Activated naive CD4-positive, alpha-beta T cell treated with anti-CD3 and anti-CD28 coated beads, Interleukin-2, amount 50 U/mL, for 24 hours (primary cell): ENCODE data around the gene MYH7B.

Experiments used
- H3K27ac Mint-ChIP-seq: one replicate; pipeline ENCODE4 v1.8.0; 2021; ENCODE audit warnings: mild to moderate bottlenecking, mixed read lengths
- H3K27me3 Mint-ChIP-seq: one replicate; pipeline ENCODE4 v1.8.0; 2021; ENCODE audit warnings: mixed read lengths
- H3K36me3 Mint-ChIP-seq: one replicate; pipeline ENCODE4 v1.8.0; 2021; ENCODE audit warnings: mixed read lengths
- H3K4me1 Mint-ChIP-seq: one replicate; pipeline ENCODE4 v1.8.0; 2021; ENCODE audit warnings: mixed read lengths
- H3K4me3 Mint-ChIP-seq: one replicate; pipeline ENCODE4 v1.8.0; 2021; ENCODE audit warnings: mild to moderate bottlenecking, mixed read lengths
- H3K9me3 Mint-ChIP-seq: one replicate; pipeline ENCODE4 v1.8.0; 2021; ENCODE audit warnings: mixed read lengths

The MYH7B gene

DNA sequence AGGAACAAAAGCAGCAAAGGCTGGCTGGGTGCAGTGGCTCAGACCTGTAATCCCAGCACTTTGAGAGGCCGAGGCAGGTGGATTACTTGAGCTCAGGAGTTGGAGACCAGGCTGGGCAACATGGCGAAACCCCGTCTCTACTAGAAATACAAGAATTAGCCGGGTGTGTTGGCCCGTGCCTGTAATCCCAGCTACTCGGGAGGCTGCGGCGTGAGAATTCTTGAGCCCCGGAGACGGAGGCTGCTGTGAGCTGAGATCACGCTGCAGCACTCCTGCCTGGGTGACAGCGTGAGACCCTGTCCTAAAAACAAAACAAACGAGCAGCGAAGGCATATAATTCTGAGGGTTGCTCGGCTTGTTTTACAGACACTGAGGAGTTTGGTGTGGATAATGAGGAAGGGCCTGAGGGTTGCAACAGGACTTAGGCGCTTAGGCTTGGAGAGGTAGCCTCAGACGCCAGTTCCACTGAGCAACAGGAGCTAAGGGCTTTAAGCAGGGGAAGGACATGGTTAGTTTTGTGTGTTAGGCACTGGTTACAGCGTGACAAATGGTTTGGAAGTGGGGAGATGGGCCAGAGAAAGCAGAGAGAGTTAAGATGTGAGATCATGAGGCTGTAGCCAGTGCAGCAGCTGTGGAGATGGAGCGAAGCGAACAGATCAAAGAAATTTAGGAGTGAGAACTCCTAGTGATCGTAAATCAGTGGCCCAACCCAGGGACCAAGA lies 1.2 kb downstream of the MYH7B start:
- Mint-ChIP-seq H3K27me3 (no peaks in the 10 kb centered on the region), H3K4me3 (no peak overlapping the region), H3K4me1 (peaks cover 39% of the 10 kb centered on the region), H3K27ac (peak overlapping the region; percentile 25), H3K9me3 (no peaks in the 10 kb centered on the region), H3K36me3 (no peaks in the 10 kb centered on the region)

- Mint-ChIP-seq H3K4me3 (no peak overlapping the region), H3K9me3 (no peaks in the 10 kb centered on the region), H3K27ac (no peak overlapping the region)
These were observed 8.8 kb downstream of the MYH7B start for GRCh38 chr20:34964486-34964885.

GRCh38 chr20:34965051-34965450 lies 9.4 kb downstream of the MYH7B start:
- Mint-ChIP-seq H3K27ac (no peak overlapping the region), H3K27me3 (no peaks in the 10 kb centered on the region), H3K9me3 (no peaks in the 10 kb centered on the region), H3K4me3 (no peak overlapping the region), H3K4me1 (peaks cover 5% of the 10 kb centered on the region), H3K36me3 (no peaks in the 10 kb centered on the region)

More at GRCh38 chr20:34964486-34964885, 8.8 kb downstream of the MYH7B start:
- peaks cover 5% of the 10 kb centered on the region for H3K4me1 Mint-ChIP-seq
- no peaks in the 10 kb centered on the region for H3K36me3 Mint-ChIP-seq
- H3K27me3 Mint-ChIP-seq, result no peaks in the 10 kb centered on the region

DNA sequence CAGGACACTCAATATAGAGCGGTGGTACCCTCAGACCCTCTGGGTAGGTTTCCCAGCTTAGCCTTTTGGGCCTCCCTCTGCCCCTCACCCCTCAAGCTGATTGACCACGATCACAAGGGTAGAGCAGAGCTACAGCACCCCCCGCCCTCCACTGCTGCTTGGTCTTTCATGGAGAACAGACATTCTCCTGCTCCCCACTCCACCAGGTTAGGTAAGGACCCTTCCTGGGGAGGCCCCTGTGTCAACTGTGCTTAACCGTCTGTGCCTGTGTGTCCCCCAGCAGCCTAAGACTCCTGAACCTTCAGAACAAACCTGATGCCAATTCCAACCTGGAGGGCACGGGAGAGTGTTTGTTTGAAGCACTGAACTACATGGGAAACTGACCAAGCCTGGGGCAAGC lies 11.8 kb downstream of the MYH7B start:
- Mint-ChIP-seq H3K4me3 (no peak overlapping the region), H3K9me3 (no peaks in the 10 kb centered on the region), H3K27ac (no peak overlapping the region), H3K27me3 (no peaks in the 10 kb centered on the region), H3K36me3 (no peaks in the 10 kb centered on the region), H3K4me1 (no peaks in the 10 kb centered on the region)

DNA sequence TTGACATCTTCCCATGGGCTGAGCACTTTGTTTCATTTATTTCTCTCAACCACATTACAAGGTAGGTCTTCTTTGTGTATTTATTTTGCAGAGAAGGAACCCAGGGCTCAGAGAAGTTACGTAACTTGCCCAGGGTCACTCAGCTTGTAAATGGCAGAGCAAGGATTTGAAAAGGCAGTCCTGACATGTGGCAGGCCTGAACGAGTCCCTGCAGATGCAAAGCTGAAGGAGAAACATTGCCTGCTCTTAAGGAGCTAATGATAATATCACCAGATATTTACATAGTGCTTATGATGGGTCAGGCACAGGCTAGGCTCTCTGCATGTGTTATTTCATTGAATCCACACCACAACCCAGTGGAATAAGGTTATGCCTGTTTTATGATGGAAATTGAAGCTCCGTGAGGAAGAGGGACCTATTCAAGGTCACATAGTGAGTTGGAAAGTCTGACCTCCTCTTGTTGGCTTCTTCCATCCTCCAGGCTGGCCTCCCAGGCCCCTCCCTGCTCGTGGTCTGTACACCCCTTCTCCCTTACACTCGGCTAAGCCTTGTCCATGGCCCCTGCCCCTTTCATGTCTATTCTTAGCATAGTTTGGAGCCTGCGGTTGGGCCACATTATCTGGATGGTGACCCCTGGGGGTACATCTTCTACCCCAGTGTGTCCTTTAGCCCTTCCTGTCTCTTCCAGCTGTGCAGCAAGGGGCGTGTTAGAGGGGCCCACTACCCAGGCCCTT lies 12.5 kb downstream of the MYH7B start:
- H3K27ac Mint-ChIP-seq, result no peak overlapping the region
- H3K36me3 Mint-ChIP-seq, result no peaks in the 10 kb centered on the region
- H3K27me3 Mint-ChIP-seq, result no peaks in the 10 kb centered on the region
- H3K4me1 Mint-ChIP-seq, result no peaks in the 10 kb centered on the region
- no peak overlapping the region for H3K4me3 Mint-ChIP-seq
- no peaks in the 10 kb centered on the region for H3K9me3 Mint-ChIP-seq

DNA sequence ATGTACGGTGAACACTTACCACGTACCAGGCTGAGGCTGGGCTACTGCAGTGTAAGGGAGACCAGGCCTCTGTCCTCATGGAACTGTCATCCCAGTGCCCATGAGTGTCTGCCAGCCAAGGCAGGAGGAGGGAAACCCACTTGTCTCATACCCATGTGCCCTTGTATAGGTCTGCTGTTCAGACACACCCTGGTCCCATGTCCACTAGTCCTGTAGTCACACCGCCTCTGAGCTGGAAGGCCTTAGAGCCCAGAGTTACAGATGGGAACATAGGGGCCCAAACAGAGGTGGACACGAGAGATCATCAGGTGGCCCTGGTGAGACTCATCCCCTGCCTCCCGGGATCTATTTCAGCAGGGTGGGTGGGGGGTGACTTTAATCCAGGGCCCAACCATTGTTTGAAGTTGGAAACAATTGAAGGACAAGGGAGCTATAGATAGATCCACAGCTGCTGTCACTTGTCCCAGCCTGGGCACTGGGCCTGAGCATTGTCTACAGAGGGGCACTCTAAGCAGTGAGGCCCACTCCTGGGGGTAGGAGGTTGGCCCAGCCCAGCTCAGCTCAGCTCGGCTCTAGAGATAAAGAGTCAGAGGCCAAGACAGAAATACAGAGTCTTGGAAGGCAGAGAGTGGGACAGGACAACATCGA lies 14.6 kb downstream of the MYH7B start:
- no peaks in the 10 kb centered on the region for H3K9me3 Mint-ChIP-seq
- H3K27ac Mint-ChIP-seq, result no peak overlapping the region
- H3K4me1 Mint-ChIP-seq, result no peaks in the 10 kb centered on the region
- H3K4me3 Mint-ChIP-seq, result no peak overlapping the region
- H3K27me3 Mint-ChIP-seq, result no peaks in the 10 kb centered on the region
- H3K36me3 Mint-ChIP-seq, result no peaks in the 10 kb centered on the region

DNA sequence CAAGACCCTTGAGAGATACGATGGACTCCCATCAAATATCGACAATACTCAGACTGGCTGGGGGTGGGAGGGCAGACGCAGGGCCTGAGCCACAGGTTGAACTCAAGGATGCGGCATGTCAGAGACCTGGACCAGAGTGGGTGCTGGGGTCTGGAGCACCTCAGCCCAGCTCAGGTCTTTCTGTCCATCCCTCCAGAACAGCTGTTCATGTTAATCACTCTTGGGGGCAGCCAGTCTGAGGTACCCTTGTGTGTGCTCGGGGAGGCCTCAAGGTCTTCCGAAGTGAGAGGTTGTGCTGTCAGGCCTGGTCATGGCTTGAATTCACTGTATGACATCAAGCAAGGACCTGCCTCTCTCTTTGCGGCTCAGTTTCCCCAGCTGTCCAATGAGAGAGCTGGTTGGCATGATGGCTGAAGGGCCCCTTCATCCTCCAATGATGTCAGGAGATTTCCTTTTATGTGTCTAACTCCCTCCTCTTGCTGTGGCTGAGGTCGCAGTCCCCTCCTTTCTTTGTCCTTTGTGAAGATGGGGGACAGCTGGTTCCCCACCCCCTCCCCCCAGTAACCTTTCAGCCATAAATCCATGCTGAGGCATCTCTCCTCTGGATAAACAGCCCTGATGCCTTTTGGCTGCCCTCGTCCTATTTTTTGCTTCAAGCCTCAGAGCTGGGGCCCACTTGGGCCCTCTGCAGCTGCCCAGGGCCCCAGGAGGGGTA lies 15.3 kb downstream of the MYH7B start:
- Mint-ChIP-seq H3K27me3 (no peaks in the 10 kb centered on the region), H3K4me3 (no peak overlapping the region), H3K4me1 (no peaks in the 10 kb centered on the region), H3K36me3 (no peaks in the 10 kb centered on the region), H3K9me3 (no peaks in the 10 kb centered on the region), H3K27ac (no peak overlapping the region)

DNA sequence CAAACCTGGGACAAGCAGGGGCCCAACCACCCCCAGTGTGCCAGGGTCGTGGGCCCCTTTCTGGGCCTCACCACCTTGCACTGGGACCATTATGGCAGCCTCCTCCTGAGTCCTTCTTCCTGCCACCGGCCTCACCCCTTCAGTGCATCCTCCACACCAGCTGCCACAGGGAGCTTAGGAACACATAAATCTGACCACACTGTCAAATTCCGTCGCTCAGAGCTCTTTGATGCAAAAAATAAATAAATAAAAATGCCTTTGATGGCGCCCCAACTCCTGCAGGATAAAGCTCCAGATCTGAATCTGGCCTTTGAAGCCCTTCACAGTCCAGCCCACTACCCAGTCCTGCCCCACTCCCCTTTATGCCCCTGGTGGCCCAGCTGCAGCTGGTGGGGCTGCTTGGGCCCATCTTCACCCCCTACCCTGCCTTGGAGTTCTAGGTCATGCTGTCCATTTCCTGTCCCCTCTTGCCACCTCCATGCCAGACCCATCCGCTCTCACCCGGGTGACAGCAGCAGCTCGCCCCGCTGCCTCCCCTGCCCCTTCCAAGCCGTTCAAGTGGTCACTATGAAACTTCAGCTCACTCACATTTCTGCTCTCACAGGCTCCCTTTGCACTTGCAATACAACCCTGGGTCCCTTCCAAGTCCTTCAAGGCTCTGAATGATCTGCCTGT lies 16.0 kb downstream of the MYH7B start:
- H3K36me3 Mint-ChIP-seq, result no peaks in the 10 kb centered on the region
- no peaks in the 10 kb centered on the region for H3K9me3 Mint-ChIP-seq
- no peak overlapping the region for H3K27ac Mint-ChIP-seq
- H3K27me3 Mint-ChIP-seq, result peaks cover 4% of the 10 kb centered on the region
- H3K4me3 Mint-ChIP-seq, result no peak overlapping the region
- H3K4me1 Mint-ChIP-seq, result no peaks in the 10 kb centered on the region

- Mint-ChIP-seq H3K36me3 (no peaks in the 10 kb centered on the region), H3K4me1 (no peaks in the 10 kb centered on the region), H3K9me3 (no peaks in the 10 kb centered on the region), H3K27me3 (peaks cover 6% of the 10 kb centered on the region), H3K4me3 (no peak overlapping the region), H3K27ac (no peak overlapping the region)
These were observed 18.6 kb downstream of the MYH7B start for GRCh38 chr20:34974246-34974645.

DNA sequence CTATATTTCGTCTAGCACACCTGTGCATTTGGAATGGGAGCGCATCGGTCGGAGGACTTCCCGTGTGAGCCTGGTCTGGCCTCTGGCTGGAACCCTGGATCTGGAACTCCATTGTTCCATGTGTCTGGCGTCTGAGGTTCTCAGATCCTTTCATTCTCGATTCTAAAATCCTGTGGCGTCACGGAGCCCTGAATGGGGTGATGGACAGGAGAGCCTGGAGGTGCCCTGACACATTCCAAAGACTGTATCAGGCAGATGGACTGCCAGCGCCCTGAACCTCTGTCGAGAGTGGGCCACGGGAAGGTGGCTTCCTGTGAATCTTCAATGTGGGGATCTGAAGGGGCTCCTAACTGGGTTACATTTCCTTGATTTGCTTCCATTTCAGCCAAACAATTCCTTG lies 20.6 kb downstream of the MYH7B start:
- H3K36me3 Mint-ChIP-seq, result no peaks in the 10 kb centered on the region
- H3K4me1 Mint-ChIP-seq, result no peaks in the 10 kb centered on the region
- H3K9me3 Mint-ChIP-seq, result no peaks in the 10 kb centered on the region
- H3K27me3 Mint-ChIP-seq, result peaks cover 6% of the 10 kb centered on the region
- H3K27ac Mint-ChIP-seq, result no peak overlapping the region
- H3K4me3 Mint-ChIP-seq, result no peak overlapping the region

DNA sequence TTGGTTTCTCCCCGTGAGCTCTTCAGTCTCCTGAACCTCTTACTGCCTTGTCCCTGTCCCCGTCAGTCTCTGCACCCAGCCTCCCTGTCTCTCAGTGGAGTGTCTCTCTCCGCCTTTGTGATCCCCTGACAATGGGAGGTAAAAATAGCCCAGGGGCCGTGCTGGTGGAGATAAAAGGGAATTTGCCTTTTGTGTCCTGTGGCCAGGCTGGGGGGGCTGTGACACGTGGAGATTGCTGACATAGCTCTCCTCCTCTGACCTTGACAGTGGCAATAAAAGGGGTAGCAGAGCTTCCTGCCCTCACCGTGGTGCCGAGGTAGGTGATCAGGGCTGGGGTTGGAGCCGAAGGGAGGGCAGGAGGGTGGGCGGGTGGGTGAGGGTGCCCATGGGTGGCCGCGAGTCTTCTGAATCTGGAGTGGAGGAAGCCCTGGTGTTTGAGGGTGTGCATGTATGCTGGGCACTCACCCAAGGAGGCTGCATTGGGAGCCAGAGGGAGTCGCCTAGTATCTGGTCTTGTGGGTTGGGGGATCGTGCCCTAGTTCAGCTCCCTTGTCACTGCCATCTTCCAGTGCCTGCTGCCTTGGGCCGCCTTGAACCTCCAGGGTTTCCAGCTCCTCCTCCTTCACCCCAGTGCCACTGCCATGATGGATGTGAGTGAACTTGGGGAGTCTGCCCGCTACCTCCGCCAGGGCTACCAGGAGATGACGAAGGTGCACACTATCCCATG lies 21.9 kb downstream of the MYH7B start:
- Mint-ChIP-seq H3K4me1 (no peaks in the 10 kb centered on the region), H3K9me3 (no peaks in the 10 kb centered on the region), H3K27me3 (peaks cover 6% of the 10 kb centered on the region), H3K4me3 (no peak overlapping the region), H3K27ac (no peak overlapping the region), H3K36me3 (no peaks in the 10 kb centered on the region)

DNA sequence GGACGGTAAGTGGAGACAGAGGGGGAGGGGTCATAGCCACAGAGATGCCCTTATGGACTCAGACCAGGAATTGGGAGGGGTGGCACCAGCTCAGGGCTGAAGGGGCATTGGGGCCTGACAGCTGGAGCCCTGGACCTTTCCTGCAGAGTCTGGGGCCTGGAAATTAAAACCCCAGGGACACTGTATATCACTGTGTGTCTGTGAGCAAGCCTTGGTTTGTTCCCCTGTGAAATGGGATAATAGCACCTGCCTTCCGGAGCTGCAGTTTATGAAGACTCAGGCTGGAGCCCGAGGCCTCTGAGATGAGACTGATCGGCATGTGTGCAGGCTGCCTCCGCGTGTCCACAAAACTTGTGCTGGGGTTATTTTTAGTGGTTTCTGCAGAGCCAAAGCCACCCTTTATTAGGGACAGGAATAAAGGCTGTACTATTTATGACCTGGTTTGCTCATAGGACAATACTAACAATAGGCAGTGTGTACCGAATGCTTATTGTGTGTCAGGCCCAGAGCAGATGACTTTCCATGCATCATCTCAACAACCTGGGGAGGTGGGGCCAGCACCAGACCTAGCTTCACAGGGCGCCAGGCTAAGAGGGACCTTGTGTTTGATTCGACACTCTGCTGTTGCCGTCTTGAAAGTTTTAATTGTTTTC lies 22.6 kb downstream of the MYH7B start:
- H3K27me3 Mint-ChIP-seq, result peaks cover 6% of the 10 kb centered on the region
- no peak overlapping the region for H3K27ac Mint-ChIP-seq
- H3K9me3 Mint-ChIP-seq, result no peaks in the 10 kb centered on the region
- H3K4me3 Mint-ChIP-seq, result no peak overlapping the region
- H3K36me3 Mint-ChIP-seq, result no peaks in the 10 kb centered on the region
- H3K4me1 Mint-ChIP-seq, result no peaks in the 10 kb centered on the region

DNA sequence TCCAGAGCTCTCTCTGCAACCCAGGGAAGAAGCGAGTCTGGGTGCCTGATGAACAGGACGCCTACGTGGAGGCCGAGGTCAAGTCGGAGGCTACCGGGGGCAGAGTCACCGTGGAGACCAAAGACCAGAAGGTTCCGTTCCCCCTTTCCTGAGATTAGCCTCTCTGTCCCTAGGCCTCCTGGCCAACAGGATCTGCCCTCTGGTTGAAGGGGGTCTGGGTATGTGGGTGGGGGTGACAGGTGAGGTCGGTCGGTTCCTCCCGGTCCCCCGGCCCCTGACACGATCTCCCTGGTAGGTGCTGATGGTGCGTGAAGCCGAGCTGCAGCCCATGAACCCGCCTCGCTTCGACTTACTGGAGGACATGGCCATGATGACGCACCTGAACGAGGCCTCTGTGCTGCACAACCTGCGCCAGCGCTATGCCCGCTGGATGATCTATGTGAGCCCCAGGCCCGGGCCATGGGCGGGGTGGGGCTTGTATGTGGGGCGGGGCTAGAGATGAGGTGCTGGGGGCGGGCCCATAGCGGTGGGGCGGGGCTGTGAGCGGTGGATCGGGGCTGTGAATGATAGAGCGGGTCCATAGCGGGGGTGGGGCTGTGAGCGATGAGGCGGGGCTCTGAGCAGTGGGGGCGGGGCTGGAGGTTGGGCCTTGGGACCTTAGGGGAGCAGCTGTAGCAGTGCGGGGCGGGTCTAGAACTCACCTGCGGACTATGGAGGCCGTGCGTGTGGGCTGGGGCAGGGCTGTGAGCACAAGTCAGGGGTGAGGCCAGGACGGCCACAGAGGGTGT lies 23.9 kb downstream of the MYH7B start:
- Mint-ChIP-seq H3K36me3 (no peaks in the 10 kb centered on the region), H3K4me1 (no peaks in the 10 kb centered on the region), H3K27me3 (peaks cover 6% of the 10 kb centered on the region), H3K27ac (no peak overlapping the region), H3K9me3 (no peaks in the 10 kb centered on the region), H3K4me3 (no peak overlapping the region)
